HG03045 (cell line): Measurements from ENCODE around the gene HMGCS1.
"Not testable (repeated sequence)": the region's sequence is repeated elsewhere in the genome, so short reads cannot be mapped to it uniquely, and the experiment has no call there.

Experiments used
- ATAC-seq: cut with Tn5 transposase; IDR thresholded peaks from one replicate; pipeline ENCODE4 v1.9.1; 2021; ENCODE audit warnings: mild to moderate bottlenecking, moderate library complexity; ENCODE audit not compliant: unreplicated experiment

The HMGCS1 gene

DNA sequence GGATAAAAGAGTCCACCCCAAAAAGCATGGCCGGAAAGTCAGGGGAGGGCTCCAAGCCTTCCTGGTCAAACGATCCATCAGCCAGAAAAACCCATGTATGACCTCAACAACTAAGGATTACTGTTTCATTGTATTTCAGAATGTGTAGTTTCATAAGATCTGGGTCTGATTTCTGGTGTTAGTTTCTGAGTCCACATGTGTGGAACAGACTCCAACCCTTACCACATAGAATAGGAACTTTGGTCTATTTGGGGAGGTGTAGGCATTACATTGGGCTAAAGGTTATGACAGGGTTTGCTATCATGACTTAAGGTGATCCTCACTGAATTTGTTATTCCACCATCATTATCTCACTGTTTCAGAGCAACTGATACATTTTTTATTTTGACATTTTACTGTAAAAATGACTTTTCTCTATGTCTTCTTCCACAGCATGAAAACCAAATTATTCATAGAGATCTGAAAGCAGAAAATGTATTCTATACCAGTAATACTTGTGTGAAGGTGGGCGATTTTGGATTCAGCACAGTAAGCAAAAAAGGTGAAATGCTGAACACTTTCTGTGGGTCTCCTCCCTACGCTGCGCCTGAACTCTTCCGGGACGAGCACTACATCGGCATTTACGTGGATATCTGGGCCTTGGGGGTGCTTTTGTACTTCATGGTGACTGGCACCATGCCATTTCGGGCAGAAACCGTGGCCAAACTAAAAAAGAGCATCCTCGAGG, 33.5 kb downstream of the HMGCS1 start:
- no peak for ATAC-seq

GRCh38 chr5:43275391-43275790, 37.8 kb downstream of the HMGCS1 start:
- no peak for ATAC-seq

DNA sequence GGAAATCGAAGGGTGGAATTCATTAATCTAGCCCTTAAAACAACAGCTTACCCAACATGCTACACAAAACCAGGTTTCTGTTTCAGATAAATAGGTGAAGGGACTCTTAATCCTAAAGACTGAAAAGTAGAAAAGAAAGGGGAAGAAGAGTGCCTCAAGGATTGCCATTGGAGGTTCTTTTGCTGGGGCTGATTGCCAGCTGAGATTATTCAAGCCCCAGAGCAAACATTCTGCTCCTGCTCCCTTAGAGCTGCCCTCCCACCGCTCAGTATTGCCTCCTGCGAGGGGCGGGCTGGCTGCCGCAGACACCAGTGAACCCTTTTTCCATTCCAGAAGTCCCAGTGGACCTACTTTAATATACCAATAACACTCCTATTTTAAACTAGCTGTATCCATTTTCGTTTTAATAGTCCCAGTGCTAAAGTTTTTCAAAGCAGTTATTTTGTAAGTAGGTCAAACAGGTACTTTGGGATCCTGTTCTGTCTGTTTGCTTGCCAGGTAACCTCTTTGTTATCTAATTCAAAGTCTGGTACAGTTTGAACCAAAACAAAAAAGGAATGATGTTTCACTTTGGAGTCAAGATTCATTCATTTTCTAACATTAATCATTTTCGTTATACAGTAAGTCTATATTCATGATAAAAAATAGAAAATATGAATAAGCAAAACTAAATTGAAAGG, 38.6 kb downstream of the HMGCS1 start:
- ATAC-seq, result no peak

- no peak for ATAC-seq
Measured at GRCh38 chr5:43273552-43273951, 39.7 kb downstream of the HMGCS1 start.

DNA sequence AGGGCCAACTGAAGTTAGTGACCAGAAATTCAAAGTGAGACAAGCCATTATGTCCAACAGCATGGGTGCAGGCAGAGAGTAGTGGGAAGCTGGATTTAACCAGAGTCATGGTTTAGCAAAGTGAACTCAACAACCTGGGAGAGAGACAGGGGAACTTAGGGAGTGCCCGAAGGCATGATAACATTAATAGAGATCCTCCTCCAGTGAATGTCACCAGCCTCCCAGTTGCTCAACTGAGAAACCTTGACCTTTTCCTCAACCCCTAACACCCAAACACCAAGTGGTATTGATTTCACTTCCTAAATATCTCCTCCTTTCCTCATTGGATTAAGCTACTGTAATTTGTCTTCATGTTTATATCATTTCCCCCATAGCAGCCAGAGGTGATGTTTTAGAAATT, 42.6 kb downstream of the HMGCS1 start:
- ATAC-seq, result no peak

DNA sequence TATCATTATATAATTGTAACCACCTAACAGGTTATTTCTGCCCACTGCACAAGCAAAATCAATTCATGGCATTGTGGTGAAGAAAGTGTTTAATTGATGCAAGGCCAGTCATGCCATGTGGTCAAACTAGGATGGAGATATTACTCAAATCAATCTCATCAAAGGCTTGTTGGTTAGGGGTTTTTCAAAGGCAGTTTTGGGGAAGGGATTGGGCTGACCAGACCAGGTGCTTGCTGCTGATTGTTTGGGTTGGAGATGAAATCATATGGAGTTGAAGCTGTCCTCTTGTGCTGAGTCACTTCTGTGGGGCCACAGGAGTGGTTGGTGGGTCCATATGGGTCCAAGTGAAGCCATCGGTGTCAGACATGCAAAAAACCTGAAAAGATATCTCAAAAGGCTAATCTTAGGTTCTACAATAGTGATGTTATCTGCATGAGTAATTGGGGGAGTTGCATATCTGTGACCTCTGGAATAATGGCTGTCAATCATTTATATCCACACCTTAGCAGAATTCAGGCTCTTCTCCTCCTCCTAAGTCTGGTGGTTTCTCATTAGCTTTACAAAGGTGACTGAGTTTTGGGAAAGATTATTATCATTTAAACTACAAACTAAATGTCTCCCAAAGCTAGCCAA, 44.9 kb downstream of the HMGCS1 start:
- ATAC-seq, result peak; percentile 94

DNA sequence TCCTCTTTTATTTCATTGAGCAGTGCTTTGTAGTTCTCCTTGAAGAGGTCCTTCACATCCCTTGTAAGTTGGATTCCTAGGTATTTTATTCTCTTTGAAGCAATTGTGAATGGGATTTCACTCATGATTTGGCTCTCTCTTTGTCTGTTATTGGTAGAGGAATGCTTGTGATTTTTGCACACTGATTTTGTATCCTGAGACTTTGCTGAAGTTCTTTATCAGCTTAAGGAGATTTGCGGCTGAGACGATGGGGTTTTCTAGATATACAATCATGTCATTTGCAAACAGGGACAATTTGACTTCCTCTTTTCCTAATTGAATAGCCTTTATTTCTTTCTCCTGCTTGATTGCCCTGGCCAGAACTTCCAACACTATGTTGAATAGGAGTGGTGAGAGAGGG, 50.9 kb downstream of the HMGCS1 start:
- not testable (repeated sequence) for ATAC-seq

- ATAC-seq, result no peak
Measured at GRCh38 chr5:43258116-43258515, 55.1 kb downstream of the HMGCS1 start.

DNA sequence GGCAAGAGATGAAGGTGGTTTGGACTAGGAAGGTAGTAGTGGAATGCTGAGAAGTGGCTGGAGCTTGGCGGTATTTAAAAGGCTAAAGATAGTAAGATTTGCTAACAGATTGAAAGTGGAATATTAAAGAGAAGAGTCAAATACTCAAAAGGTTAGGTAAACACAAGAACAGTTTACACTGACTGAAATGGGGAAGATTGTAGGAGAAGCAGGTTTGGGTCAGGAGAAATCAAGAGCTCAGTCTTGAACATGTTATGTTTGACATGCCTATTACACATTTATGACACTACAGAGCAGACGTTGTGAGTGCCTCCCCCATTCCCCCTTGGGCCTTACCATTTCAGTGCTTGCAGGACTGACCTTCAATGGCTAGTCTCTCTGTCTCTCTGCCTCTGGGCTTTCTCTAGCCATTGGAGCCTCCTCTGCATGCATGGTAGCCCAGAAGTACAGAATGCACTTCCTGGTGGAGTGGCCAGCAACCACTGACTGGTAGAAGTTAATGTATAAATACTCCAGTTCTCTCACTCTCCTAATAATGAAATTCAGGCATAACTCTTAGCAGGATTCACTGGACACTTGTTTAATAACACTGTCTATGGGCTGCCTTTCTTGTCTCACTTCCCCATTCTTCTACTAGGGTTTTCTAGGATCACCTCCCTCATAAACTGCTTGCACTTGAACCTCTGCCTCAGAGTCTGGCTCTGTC, 56.8 kb downstream of the HMGCS1 start:
- no peak for ATAC-seq

GRCh38 chr5:43255704-43256103, 57.5 kb downstream of the HMGCS1 start:
- ATAC-seq, result no peak

DNA sequence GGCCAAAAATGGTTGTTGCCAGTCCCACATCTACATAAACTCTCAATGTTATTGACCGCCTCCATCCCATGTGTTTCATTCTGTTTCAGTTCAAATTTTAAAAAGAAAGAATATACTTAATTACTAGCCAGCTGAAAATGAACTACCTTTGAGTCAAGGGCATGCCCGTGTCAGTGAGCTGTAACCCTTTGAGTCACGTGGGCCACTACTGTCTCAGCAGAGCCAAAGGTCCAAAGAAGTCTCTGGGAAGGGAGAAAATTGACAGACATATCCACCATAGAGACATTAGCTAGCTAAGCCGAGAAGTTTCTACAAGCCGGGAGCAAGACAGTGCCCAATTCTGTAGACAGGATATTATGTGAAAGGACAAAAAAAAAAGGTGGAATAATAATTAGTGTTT, 61.5 kb downstream of the HMGCS1 start:
- no peak for ATAC-seq

DNA sequence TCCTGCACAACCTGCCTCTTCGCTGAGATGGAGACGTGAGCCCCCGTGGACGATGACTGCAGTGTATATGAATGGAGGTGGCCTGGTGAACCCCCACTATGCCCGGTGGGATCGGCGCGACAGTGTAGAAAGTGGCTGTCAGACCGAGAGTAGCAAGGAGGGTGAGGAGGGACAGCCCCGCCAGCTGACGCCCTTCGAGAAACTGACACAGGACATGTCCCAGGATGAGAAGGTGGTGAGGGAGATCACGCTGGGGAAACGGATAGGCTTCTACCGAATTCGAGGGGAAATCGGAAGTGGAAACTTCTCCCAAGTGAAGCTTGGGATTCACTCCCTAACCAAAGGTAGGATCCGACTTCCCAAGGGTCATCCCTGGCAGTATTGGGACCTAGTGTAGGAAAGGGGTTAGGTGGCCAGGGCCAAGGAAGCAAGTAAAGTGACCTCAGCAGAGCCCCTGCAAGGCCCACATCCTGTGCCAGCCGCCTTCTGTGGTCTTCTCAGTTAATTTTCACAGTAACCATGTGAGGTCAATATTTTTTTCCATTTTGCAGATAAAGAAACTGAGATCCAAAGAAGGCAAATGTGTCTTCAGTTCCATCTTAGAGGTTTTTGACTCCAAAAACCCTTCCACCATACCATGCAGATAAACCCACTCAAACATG, 67.4 kb downstream of the HMGCS1 start:
- ATAC-seq, result peak; percentile 70

GRCh38 chr5:43244823-43245565, 68.2 kb downstream of the HMGCS1 start:
- ATAC-seq, result peak; percentile 46

GRCh38 chr5:43243270-43243669, 69.9 kb downstream of the HMGCS1 start:
- ATAC-seq, result no peak

GRCh38 chr5:43242196-43242595, 71.0 kb downstream of the HMGCS1 start:
- ATAC-seq, result no peak
